NCI-H2029 treated with DMSO at 0.1 percent for 48 hours (cell line): ENCODE results near the gene SHPK.

Experiments
- DNase-seq: peaks from one replicate; lab custom pipeline; 2025; lab: John Stamatoyannopoulos, UW

The SHPK gene

GRCh38 chr17:3660311-3660891 is 24.4 kb upstream of the SHPK start:
- DNase-seq, result no peak

- DNase-seq, result no peak
These were observed 23.6 kb upstream of the SHPK start for GRCh38 chr17:3659541-3660111.

GRCh38 chr17:3658784-3659449 is 22.9 kb upstream of the SHPK start:
- DNase-seq, result no peak

- no peak for DNase-seq
These were observed 22.1 kb upstream of the SHPK start for GRCh38 chr17:3657874-3658783.

- DNase-seq, result no peak
These were observed 21.5 kb upstream of the SHPK start for GRCh38 chr17:3657588-3657869.

GRCh38 chr17:3656755-3657587 is 20.9 kb upstream of the SHPK start:
- DNase-seq, result no peak

GRCh38 chr17:3656353-3656752 is 20.3 kb upstream of the SHPK start:
- DNase-seq, result no peak

- no peak for DNase-seq
These were observed 19.7 kb upstream of the SHPK start for GRCh38 chr17:3655766-3656165.

- DNase-seq, result no peak
These were observed 11.9 kb upstream of the SHPK start for GRCh38 chr17:3647769-3648555.

- no peak for DNase-seq
These were observed 11.2 kb upstream of the SHPK start for GRCh38 chr17:3647251-3647650.

- no peak for DNase-seq
These were observed 9.3 kb upstream of the SHPK start for GRCh38 chr17:3645310-3645709.

- DNase-seq, result no peak
These were observed 7.9 kb upstream of the SHPK start for GRCh38 chr17:3643889-3644349.

- no peak for DNase-seq
These were observed 5.9 kb upstream of the SHPK start for GRCh38 chr17:3641717-3642486.

GRCh38 chr17:3641014-3641413 is 5.0 kb upstream of the SHPK start:
- no peak for DNase-seq

- DNase-seq, result no peak
These were observed 4.0 kb upstream of the SHPK start for GRCh38 chr17:3639981-3640596.

GRCh38 chr17:3636908-3637373 is 891 bp upstream of the SHPK start:
- no peak for DNase-seq

- no peak for DNase-seq
These were observed 436 bp downstream of the SHPK start for GRCh38 chr17:3635474-3636153.

GRCh38 chr17:3632287-3632686 is 3.8 kb downstream of the SHPK start:
- DNase-seq, result no peak

GRCh38 chr17:3630781-3631180 is 5.3 kb downstream of the SHPK start:
- no peak for DNase-seq
